H9 (cell line): ENCODE results near the gene MAT2A. TPM values are rescaled to one million over a fixed set of nuclear protein-coding genes. Genes with fewer than 3 reads are reported as not detected.

Experiments used
- DNase-seq: peaks from one replicate; pipeline ENCODE4 v3.0.0-alpha.2; 2017
- H2AFZ ChIP-seq: one replicate; pipeline ENCODE4 v1.6.1; 2013; ENCODE audit warnings: mild to moderate bottlenecking, low read length, control low read depth, moderate library complexity
- H2AK5ac ChIP-seq: 2 replicates; pipeline ENCODE4 v1.6.1; 2013; ENCODE audit warnings: low read length, control low read depth, mixed read lengths; ENCODE audit not compliant: insufficient read length
- H2BK120ac ChIP-seq: one replicate; pipeline ENCODE4 v1.6.1; 2013; ENCODE audit warnings: low read depth, mild to moderate bottlenecking, low read length, control low read depth, inconsistent platforms; ENCODE audit not compliant: poor library complexity, severe bottlenecking
- H2BK12ac ChIP-seq: 2 replicates; pipeline ENCODE4 v1.6.1; 2013; ENCODE audit warnings: low read length, control low read depth, mixed read lengths, low read depth; ENCODE audit not compliant: insufficient read length
- H2BK15ac ChIP-seq: 2 replicates; pipeline ENCODE4 v1.6.1; 2013; ENCODE audit warnings: low read depth, low read length, control low read depth
- H2BK20ac ChIP-seq: one replicate; pipeline ENCODE4 v1.6.1; 2013; ENCODE audit warnings: low read depth, mild to moderate bottlenecking, low read length, control low read depth, inconsistent platforms; ENCODE audit not compliant: poor library complexity, severe bottlenecking
- H2BK5ac ChIP-seq: 2 replicates; pipeline ENCODE4 v1.6.1; 2013; ENCODE audit warnings: low read length, control low read depth, mixed read lengths; ENCODE audit not compliant: insufficient read length
- H3K14ac ChIP-seq: 2 replicates; pipeline ENCODE4 v1.6.1; 2013; ENCODE audit warnings: low read length, control low read depth; ENCODE audit not compliant: insufficient read depth
- H3K18ac ChIP-seq: 2 replicates; pipeline ENCODE4 v1.6.1; 2013; ENCODE audit warnings: low read depth, mild to moderate bottlenecking, mixed read lengths, low read length, control low read depth; ENCODE audit not compliant: insufficient read length
- H3K23ac ChIP-seq: 2 replicates; pipeline ENCODE4 v1.6.1; 2013; ENCODE audit warnings: low read length, control low read depth, mixed read lengths, low read depth; ENCODE audit not compliant: insufficient read length
- H3K23me2 ChIP-seq: 2 replicates; pipeline ENCODE4 v1.6.1; 2013; ENCODE audit warnings: low read depth, mild to moderate bottlenecking, mixed read lengths, low read length, control low read depth; ENCODE audit not compliant: insufficient read length, poor library complexity, severe bottlenecking
- H3K27ac ChIP-seq: 2 replicates; pipeline ENCODE4 v1.5.1; 2013; ENCODE audit warnings: low read length, control low read depth, mixed read lengths, low read depth; ENCODE audit not compliant: insufficient read length
- H3K27me3 ChIP-seq: 2 replicates; pipeline ENCODE4 v1.6.1; 2013; ENCODE audit warnings: low read length, control low read depth, inconsistent platforms; ENCODE audit not compliant: insufficient read depth
- H3K4ac ChIP-seq: 2 replicates; pipeline ENCODE4 v1.6.1; 2013; ENCODE audit warnings: low read depth, mild to moderate bottlenecking, control low read depth, inconsistent platforms, low read length, moderate library complexity
- H3K4me1 ChIP-seq: 2 replicates; pipeline ENCODE4 v1.6.1; 2013; ENCODE audit warnings: low read length, control low read depth, inconsistent platforms; ENCODE audit not compliant: insufficient read depth
- H3K4me2 ChIP-seq: 2 replicates; pipeline ENCODE4 v1.6.1; 2013; ENCODE audit warnings: low read length, control low read depth, mixed read lengths; ENCODE audit not compliant: insufficient read length, insufficient read depth
- H3K56ac ChIP-seq: 2 replicates; pipeline ENCODE4 v1.6.1; 2013; ENCODE audit warnings: low read depth, mild to moderate bottlenecking, mixed read lengths, low read length, control low read depth; ENCODE audit not compliant: insufficient read length
- H3K79me1 ChIP-seq: 2 replicates; pipeline ENCODE4 v1.6.1; 2013; ENCODE audit warnings: low read depth, mild to moderate bottlenecking, moderate library complexity, low read length, control low read depth, inconsistent platforms; ENCODE audit not compliant: insufficient read depth, poor library complexity, severe bottlenecking
- H3K79me2 ChIP-seq: 2 replicates; pipeline ENCODE4 v1.6.1; 2013; ENCODE audit warnings: low read length, control low read depth, inconsistent platforms; ENCODE audit not compliant: insufficient read depth
- H3K9ac ChIP-seq: 2 replicates; pipeline ENCODE4 v1.6.1; 2013; ENCODE audit warnings: low read length, control low read depth, mixed read lengths; ENCODE audit not compliant: insufficient read length; ENCODE audit errors: extremely low read depth
- H3K9me3 ChIP-seq: one replicate; pipeline ENCODE4 v1.6.1; 2013; ENCODE audit warnings: low read depth, low read length, inconsistent platforms; ENCODE audit not compliant: control insufficient read depth
- H3T11ph ChIP-seq: one replicate; pipeline ENCODE4 v1.6.1; 2013; ENCODE audit warnings: mild to moderate bottlenecking, low read length, control low read depth, inconsistent platforms
- H4K20me1 ChIP-seq: one replicate; pipeline ENCODE4 v1.6.1; 2013; ENCODE audit not compliant: control insufficient read depth, insufficient read length, insufficient read depth
- H4K5ac ChIP-seq: 2 replicates; pipeline ENCODE4 v1.6.1; 2013; ENCODE audit warnings: low read depth, mild to moderate bottlenecking, mixed read lengths, low read length, control low read depth; ENCODE audit not compliant: insufficient read length
- H4K8ac ChIP-seq: replicated peaks from 2 replicates; pipeline ENCODE4 v1.6.1; 2013; ENCODE audit warnings: low read length, control low read depth, mixed read lengths, low read depth; ENCODE audit not compliant: insufficient read length
- H4K91ac ChIP-seq: 2 replicates; pipeline ENCODE4 v1.6.1; 2013; ENCODE audit warnings: low read depth, mild to moderate bottlenecking, moderate library complexity, mixed read lengths, low read length, control low read depth; ENCODE audit not compliant: insufficient read length
- H3K27ac Mint-ChIP-seq, 3 experiments: 2 replicates in 2 of 3; 3 replicates in 1 of 3; pipeline ENCODE4 v1.8.0; 2020 to 2021; ENCODE audit warnings: mixed read lengths in 3 of 3, mild to moderate bottlenecking in 1 of 3, moderate library complexity in 1 of 3
- H3K27me3 Mint-ChIP-seq: 2 replicates; pipeline ENCODE4 v1.8.0; 2021; ENCODE audit warnings: low read depth, mild to moderate bottlenecking, moderate library complexity, mixed read lengths
- H3K36me3 Mint-ChIP-seq, 3 experiments: 2 replicates in 2 of 3; 3 replicates in 1 of 3; pipeline ENCODE4 v1.8.0; 2020 to 2021; ENCODE audit warnings: low read depth in 3 of 3, mixed read lengths in 3 of 3; ENCODE audit not compliant: insufficient read depth in 1 of 3
- H3K4me1 Mint-ChIP-seq, 2 experiments: 2 replicates each; pipeline ENCODE4 v1.8.0; 2020; ENCODE audit warnings: mixed read lengths in 2 of 2
- H3K4me3 Mint-ChIP-seq, 2 experiments: 2 replicates in 1 of 2; 3 replicates in 1 of 2; pipeline ENCODE4 v1.8.0; 2020 to 2021; ENCODE audit warnings: mild to moderate bottlenecking in 2 of 2, mixed read lengths in 2 of 2, moderate library complexity in 1 of 2
- H3K9me3 Mint-ChIP-seq, 2 experiments: 2 replicates in 1 of 2; 3 replicates in 1 of 2; pipeline ENCODE4 v1.8.0; 2020; ENCODE audit warnings: mild to moderate bottlenecking in 2 of 2, mixed read lengths in 2 of 2, moderate library complexity in 1 of 2
- WGBS: extraction: QIAGEN DNeasy Blood & Tissue Kit; methylation state at CpG from one replicate; pipeline ENCODE4 v1.1.7; 2013; ENCODE audit warnings: missing lambda C conversion rate, low lambda C conversion rate, mixed read lengths; ENCODE audit not compliant: insufficient read length; ENCODE audit errors: extremely low coverage; 5-methylcytosine and 5-hydroxymethylcytosine counted together
- total RNA-seq: library from RNA; stranded (reverse); gene quantifications from 2 replicates; pipeline ENCODE4 v1.2.1, GENCODE V29; 2021
- TF ChIP-seq, protein P1 (sequence below): fragments of 200-600 bp; sonication (generic); conservative IDR thresholded peaks from 3 replicates; pipeline ENCODE4 v1.8.0; 2021; ENCODE audit warnings: antibody characterized with exemption, mild to moderate bottlenecking

MAT2A gene
- total RNA-seq, 1 experiment from 2014 or later: 459 TPM

DNA sequence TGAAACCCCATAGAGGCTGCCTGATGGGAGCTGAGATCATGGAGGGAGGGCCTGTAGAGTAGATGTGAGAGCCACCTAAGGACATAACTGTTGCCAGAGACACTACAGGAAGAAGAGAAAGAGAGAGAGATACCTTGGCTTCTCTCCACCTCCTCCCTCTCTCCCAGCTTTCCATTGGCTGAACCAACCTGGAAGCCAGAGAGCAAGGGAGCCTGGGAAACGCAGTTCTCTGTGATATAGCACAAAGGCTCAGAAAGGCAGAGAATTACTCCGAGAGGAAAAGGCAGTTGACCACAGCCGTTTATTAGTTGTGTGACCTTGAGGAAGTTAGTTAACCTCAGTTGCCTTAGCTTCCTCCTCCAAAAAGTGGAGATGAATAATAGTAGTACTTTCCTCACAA lies 37.7 kb upstream of the MAT2A start:
- H3K79me1 ChIP-seq: no peaks in the 10 kb centered on the region
- H3K23me2 ChIP-seq: no peaks in the 10 kb centered on the region
- no peaks in the 10 kb centered on the region for H4K20me1 ChIP-seq
- no peak overlapping the region for H2AK5ac ChIP-seq
- no peaks in the 10 kb centered on the region for H3K27me3 ChIP-seq
- H4K91ac ChIP-seq: no peak overlapping the region
- no peak overlapping the region for H2BK20ac ChIP-seq
- Mint-ChIP-seq H3K27ac (no peak overlapping the region), H3K4me1 (peaks cover 7 to 8% of the 10 kb centered on the region in 2 experiments), H3K4me3 (no peak overlapping the region), H3K36me3 (no peaks in the 10 kb centered on the region), H3K9me3 (peaks cover 0 to 3% of the 10 kb centered on the region in 2 experiments; a peak in 1 of 5 replicates), H3K27me3 (no peaks in the 10 kb centered on the region)
- H3K4me2 ChIP-seq: no peak overlapping the region
- TF ChIP-seq, protein P1, sequence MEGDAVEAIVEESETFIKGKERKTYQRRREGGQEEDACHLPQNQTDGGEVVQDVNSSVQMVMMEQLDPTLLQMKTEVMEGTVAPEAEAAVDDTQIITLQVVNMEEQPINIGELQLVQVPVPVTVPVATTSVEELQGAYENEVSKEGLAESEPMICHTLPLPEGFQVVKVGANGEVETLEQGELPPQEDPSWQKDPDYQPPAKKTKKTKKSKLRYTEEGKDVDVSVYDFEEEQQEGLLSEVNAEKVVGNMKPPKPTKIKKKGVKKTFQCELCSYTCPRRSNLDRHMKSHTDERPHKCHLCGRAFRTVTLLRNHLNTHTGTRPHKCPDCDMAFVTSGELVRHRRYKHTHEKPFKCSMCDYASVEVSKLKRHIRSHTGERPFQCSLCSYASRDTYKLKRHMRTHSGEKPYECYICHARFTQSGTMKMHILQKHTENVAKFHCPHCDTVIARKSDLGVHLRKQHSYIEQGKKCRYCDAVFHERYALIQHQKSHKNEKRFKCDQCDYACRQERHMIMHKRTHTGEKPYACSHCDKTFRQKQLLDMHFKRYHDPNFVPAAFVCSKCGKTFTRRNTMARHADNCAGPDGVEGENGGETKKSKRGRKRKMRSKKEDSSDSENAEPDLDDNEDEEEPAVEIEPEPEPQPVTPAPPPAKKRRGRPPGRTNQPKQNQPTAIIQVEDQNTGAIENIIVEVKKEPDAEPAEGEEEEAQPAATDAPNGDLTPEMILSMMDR: no peak
- no CpG with 5 or more reads among the region's 3 CpGs for WGBS
- no peak overlapping the region for H3T11ph ChIP-seq
- DNase-seq: peak; percentile 51
- no peak overlapping the region for H4K8ac ChIP-seq
- H2BK5ac ChIP-seq: no peak overlapping the region
- no peak overlapping the region for H3K56ac ChIP-seq
- no peaks in the 10 kb centered on the region for H3K79me2 ChIP-seq
- no peaks in the 10 kb centered on the region for H3K9me3 ChIP-seq
- H3K4me1 ChIP-seq: 0 out of 2 replicates have a peak, but pooled peaks cover 2% of the 10 kb centered on the region
- H2BK15ac ChIP-seq: no peak overlapping the region
- no peak overlapping the region for H3K14ac ChIP-seq
- no peak overlapping the region for H3K27ac ChIP-seq
- no peak overlapping the region for H3K23ac ChIP-seq
- H2AFZ ChIP-seq: peak overlapping the region; percentile 18
- H2BK12ac ChIP-seq: no peak overlapping the region
- H3K18ac ChIP-seq: no peak overlapping the region
- H3K4ac ChIP-seq: no peak overlapping the region
- H2BK120ac ChIP-seq: no peak overlapping the region
- H3K9ac ChIP-seq: no peak overlapping the region
- no peak overlapping the region for H4K5ac ChIP-seq
